SH-SY5Y (cell line): ENCODE data around the gene MELTF.

Source experiments
- GATA2 ChIP-seq: IDR thresholded peaks from 2 replicates; pipeline ENCODE4 v1.6.1; 2011; ENCODE audit warnings: mild to moderate bottlenecking, low read depth, low read length
- GATA3 ChIP-seq: IDR thresholded peaks from 2 replicates; pipeline ENCODE4 v1.6.1; 2011; ENCODE audit warnings: low read depth, mild to moderate bottlenecking, low read length, moderate library complexity

GRCh38 chr3:196987022-196987421, 42.6 kb downstream of the MELTF start:
- TF ChIP-seq GATA3: no peak
- no peak for TF ChIP-seq GATA2
